Measurements from ENCODE around the gene LGR5. TPM values are rescaled to one million over a fixed set of nuclear protein-coding genes. Genes with fewer than 3 reads are reported as not detected.

Gene LGR5
- 0.79 and 2.1 TPM in 2 replicates for total RNA-seq

GRCh38 chr12:71439613-71440344, at the start of gene LGR5:
TSS of gene LGR5 (plus strand) at chr12:71439798. CDS start at chr12:71440081, 283 bp downstream.

Other genes starting within 250 kb of the LGR5 start
- gene ZFC3H1, start 224.1 kb downstream of the LGR5 start, total RNA-seq, result 19.3 and 40.2 TPM in 2 replicates
- gene THAP2, start 224.5 kb downstream of the LGR5 start, total RNA-seq, result 2.4 and 2.6 TPM in 2 replicates
- gene TMEM19, start 246.3 kb downstream of the LGR5 start, total RNA-seq, result 56.2 and 62.4 TPM in 2 replicates